T-helper 1 cell treated with Interleukin-12 subunit alpha and Interleukin-12 subunit beta and Interleukin-4 antibody, amounts not matched to agents 30 μg/mL and 1 μg/mL, for 36 hours (primary cell): ENCODE measurements around the gene THAP3.

Experiments used
- H3K27ac Mint-ChIP-seq: one replicate; pipeline ENCODE4 v1.8.0; 2021; ENCODE audit warnings: mild to moderate bottlenecking, mixed read lengths
- H3K27me3 Mint-ChIP-seq: one replicate; pipeline ENCODE4 v1.8.0; 2021; ENCODE audit warnings: low read depth, mixed read lengths
- H3K36me3 Mint-ChIP-seq: one replicate; pipeline ENCODE4 v1.8.0; 2021; ENCODE audit warnings: low read depth, mixed read lengths
- H3K4me1 Mint-ChIP-seq: one replicate; pipeline ENCODE4 v1.8.0; 2021; ENCODE audit warnings: low read depth, mixed read lengths
- H3K4me3 Mint-ChIP-seq: one replicate; pipeline ENCODE4 v1.8.0; 2021; ENCODE audit warnings: mild to moderate bottlenecking, moderate library complexity, mixed read lengths
- H3K9me3 Mint-ChIP-seq: one replicate; pipeline ENCODE4 v1.8.0; 2021; ENCODE audit warnings: mixed read lengths

Gene THAP3

DNA sequence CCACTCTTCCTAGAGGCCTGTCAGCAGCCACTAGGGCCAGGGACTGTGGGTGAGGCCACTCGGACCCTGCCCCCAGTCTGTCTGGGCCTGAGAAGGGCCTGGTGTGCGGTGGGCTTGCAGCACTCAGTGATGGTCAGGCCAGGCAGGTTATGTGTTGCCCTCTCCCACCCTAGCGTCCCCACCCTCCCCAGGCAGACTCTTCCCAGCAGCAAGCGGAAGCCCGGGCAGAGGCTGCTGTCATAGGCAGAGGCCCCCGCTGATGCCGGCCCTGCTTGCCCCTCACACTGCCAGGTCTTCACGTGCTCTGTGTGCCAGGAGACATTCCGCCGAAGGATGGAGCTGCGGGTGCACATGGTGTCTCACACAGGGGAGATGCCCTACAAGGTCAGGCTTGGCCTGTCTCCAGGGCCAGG is 38.3 kb upstream of the THAP3 start:
- H3K4me1 Mint-ChIP-seq: peaks cover 12% of the 10 kb centered on the region
- no peak overlapping the region for H3K27ac Mint-ChIP-seq
- no peak overlapping the region for H3K4me3 Mint-ChIP-seq
- H3K27me3 Mint-ChIP-seq: no peaks in the 10 kb centered on the region
- H3K36me3 Mint-ChIP-seq: no peaks in the 10 kb centered on the region
- H3K9me3 Mint-ChIP-seq: no peaks in the 10 kb centered on the region

DNA sequence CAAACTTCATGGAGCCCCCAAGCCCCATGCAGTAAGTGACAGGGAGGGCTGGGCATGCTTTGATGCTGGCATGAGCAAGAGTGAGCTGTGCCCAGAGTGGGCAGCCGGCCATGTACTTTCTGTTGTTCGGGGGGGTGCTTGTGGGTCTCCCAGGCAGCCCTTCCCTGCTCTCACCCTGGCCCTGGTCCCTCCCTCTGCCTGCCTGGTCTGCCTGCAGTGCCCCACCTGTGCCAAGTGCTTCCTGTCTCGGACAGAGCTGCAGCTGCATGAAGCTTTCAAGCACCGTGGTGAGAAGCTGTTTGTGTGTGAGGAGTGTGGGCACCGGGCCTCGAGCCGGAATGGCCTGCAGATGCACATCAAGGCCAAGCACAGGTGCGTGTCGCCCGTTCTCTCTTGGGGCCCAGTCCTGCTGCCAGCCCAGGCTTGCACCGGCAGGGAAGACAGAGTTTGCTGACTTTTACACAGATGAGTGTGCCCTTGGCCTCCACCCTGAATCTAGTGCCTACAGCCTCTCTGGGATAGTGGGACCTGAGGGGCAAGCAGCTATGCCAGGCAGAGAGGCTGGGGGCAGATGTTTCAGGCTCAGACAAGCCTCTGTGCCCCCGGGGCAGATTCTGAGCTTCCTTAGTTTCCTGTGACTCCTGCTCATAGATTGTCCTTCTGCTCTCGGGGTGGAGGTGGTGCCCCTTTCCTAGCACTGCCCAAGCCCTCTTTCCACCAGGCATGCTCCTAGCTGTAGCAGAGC is 37.2 kb upstream of the THAP3 start:
- peaks cover 9% of the 10 kb centered on the region for H3K4me1 Mint-ChIP-seq
- no peak overlapping the region for H3K4me3 Mint-ChIP-seq
- no peaks in the 10 kb centered on the region for H3K27me3 Mint-ChIP-seq
- H3K9me3 Mint-ChIP-seq: no peaks in the 10 kb centered on the region
- H3K36me3 Mint-ChIP-seq: no peaks in the 10 kb centered on the region
- no peak overlapping the region for H3K27ac Mint-ChIP-seq

- Mint-ChIP-seq H3K27ac (no peak overlapping the region), H3K4me3 (no peak overlapping the region), H3K27me3 (no peaks in the 10 kb centered on the region), H3K9me3 (no peaks in the 10 kb centered on the region), H3K36me3 (no peaks in the 10 kb centered on the region), H3K4me1 (peaks cover 9% of the 10 kb centered on the region)
These were observed 36.4 kb upstream of the THAP3 start for GRCh38 chr1:6588128-6588892.

DNA sequence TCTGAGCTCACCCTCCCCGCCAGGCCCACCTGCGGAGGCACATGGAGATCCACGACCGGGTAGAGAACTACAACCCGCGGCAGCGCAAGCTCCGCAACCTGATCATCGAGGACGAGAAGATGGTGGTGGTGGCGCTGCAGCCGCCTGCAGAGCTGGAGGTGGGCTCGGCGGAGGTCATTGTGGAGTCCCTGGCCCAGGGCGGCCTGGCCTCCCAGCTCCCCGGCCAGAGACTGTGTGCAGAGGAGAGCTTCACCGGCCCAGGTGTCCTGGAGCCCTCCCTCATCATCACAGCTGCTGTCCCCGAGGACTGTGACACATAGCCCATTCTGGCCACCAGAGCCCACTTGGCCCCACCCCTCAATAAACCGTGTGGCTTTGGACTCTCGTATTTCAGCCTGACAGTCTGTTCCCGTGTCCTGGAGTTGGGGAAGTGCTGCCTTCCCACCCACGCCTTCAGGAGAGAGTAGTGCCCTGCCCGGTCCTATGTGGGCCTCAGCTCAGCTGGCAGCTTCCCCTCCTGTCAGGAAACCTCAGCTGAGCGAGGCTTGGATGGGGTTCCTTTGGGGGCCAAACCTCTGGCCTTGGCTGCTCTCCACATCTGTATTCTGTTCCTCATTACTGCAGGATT is 35.7 kb upstream of the THAP3 start:
- H3K27me3 Mint-ChIP-seq: no peaks in the 10 kb centered on the region
- H3K36me3 Mint-ChIP-seq: peaks cover 3% of the 10 kb centered on the region
- H3K4me1 Mint-ChIP-seq: peaks cover 9% of the 10 kb centered on the region
- no peak overlapping the region for H3K27ac Mint-ChIP-seq
- no peak overlapping the region for H3K4me3 Mint-ChIP-seq
- H3K9me3 Mint-ChIP-seq: no peaks in the 10 kb centered on the region

- Mint-ChIP-seq H3K27me3 (no peaks in the 10 kb centered on the region), H3K9me3 (no peaks in the 10 kb centered on the region), H3K27ac (no peak overlapping the region), H3K4me1 (peaks cover 3% of the 10 kb centered on the region), H3K4me3 (no peak overlapping the region), H3K36me3 (peaks cover 4% of the 10 kb centered on the region)
These were observed 34.6 kb upstream of the THAP3 start for GRCh38 chr1:6590046-6590445.

GRCh38 chr1:6591222-6591621 is 33.4 kb upstream of the THAP3 start:
- Mint-ChIP-seq H3K4me3 (no peak overlapping the region), H3K27me3 (no peaks in the 10 kb centered on the region), H3K36me3 (peaks cover 11% of the 10 kb centered on the region), H3K9me3 (no peaks in the 10 kb centered on the region), H3K27ac (no peak overlapping the region), H3K4me1 (peaks cover 3% of the 10 kb centered on the region)

DNA sequence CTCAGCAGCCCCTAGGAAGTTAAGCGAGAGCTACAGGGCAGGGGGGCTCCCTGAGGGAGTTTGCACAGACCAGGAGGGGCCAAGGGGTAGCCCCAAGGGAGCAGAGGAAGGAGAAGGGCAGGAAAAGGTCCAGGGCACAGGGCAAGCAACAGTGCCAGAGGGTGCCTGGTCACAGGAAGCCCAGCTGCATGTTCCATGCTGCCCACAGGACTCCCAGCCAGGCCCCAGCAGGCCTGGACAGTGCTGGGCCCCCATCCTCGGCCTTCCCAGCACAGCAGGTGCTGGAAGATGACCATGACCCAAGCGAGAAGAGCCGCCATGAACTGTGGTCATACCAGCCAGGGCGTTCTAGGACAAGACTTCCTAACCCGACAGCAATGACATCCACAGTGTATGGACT is 33.0 kb upstream of the THAP3 start:
- Mint-ChIP-seq H3K27me3 (no peaks in the 10 kb centered on the region), H3K36me3 (peaks cover 15% of the 10 kb centered on the region), H3K4me1 (peaks cover 3% of the 10 kb centered on the region), H3K9me3 (no peaks in the 10 kb centered on the region), H3K4me3 (no peak overlapping the region), H3K27ac (no peak overlapping the region)

DNA sequence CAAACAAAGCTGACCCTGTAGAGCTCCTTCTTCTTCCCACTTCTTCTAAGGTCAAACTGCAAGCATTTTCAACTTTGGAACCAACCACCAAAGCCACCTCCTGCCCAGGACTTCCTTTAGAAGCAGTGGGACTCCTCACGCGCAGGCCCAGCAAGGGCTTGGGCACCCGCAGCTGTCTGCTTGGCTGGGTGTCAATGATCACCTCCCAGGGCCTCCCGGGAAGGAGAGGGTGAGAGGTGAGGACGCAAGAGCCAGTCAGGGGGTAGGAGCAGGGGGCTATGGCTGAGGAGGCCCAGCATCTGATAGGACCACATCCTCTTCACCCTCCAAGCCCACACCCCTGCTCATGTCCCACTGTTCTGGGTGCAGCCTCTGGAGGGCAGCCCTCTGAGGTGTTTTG is 32.2 kb upstream of the THAP3 start:
- Mint-ChIP-seq H3K4me1 (peaks cover 3% of the 10 kb centered on the region), H3K27me3 (no peaks in the 10 kb centered on the region), H3K4me3 (no peak overlapping the region), H3K36me3 (peaks cover 18% of the 10 kb centered on the region), H3K27ac (no peak overlapping the region), H3K9me3 (no peaks in the 10 kb centered on the region)

GRCh38 chr1:6592865-6593593 is 31.6 kb upstream of the THAP3 start:
- peaks cover 18% of the 10 kb centered on the region for H3K36me3 Mint-ChIP-seq
- peaks cover 3% of the 10 kb centered on the region for H3K4me1 Mint-ChIP-seq
- no peak overlapping the region for H3K4me3 Mint-ChIP-seq
- H3K9me3 Mint-ChIP-seq: no peaks in the 10 kb centered on the region
- no peaks in the 10 kb centered on the region for H3K27me3 Mint-ChIP-seq
- H3K27ac Mint-ChIP-seq: no peak overlapping the region

- Mint-ChIP-seq H3K4me3 (no peak overlapping the region), H3K27ac (no peak overlapping the region), H3K9me3 (no peaks in the 10 kb centered on the region), H3K4me1 (peaks cover 3% of the 10 kb centered on the region), H3K36me3 (peaks cover 18% of the 10 kb centered on the region), H3K27me3 (no peaks in the 10 kb centered on the region)
These were observed 30.9 kb upstream of the THAP3 start for GRCh38 chr1:6593810-6594209.

- peaks cover 25% of the 10 kb centered on the region for H3K36me3 Mint-ChIP-seq
- no peaks in the 10 kb centered on the region for H3K9me3 Mint-ChIP-seq
These were observed 29.5 kb upstream of the THAP3 start for GRCh38 chr1:6594977-6595740.

DNA sequence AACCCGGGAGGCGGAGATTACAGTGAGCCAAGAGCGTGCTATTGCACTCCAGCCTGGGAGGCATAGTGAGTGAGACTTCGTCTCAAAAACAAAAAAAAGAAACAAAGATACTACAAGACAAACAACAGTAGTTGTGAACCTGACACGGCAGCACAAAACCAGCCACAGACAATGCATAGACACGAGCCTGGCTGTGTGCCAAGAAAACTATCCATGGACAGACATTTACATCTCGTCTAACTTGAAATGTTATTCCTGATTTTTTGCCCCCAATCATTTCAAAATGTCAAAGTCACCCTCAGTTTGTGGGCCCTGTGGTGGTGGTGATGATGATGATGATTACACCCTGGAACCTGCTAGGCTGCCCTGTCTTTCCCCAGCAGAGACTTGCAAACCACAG is 28.3 kb upstream of the THAP3 start:
- Mint-ChIP-seq H3K9me3 (no peaks in the 10 kb centered on the region), H3K4me1 (peaks cover 14% of the 10 kb centered on the region), H3K27me3 (no peaks in the 10 kb centered on the region), H3K4me3 (no peak overlapping the region), H3K27ac (no peak overlapping the region), H3K36me3 (peaks cover 28% of the 10 kb centered on the region)

More at GRCh38 chr1:6594977-6595740, 29.5 kb upstream of the THAP3 start:
- Mint-ChIP-seq H3K4me3 (no peak overlapping the region), H3K27ac (no peak overlapping the region), H3K27me3 (no peaks in the 10 kb centered on the region), H3K4me1 (peaks cover 10% of the 10 kb centered on the region)

DNA sequence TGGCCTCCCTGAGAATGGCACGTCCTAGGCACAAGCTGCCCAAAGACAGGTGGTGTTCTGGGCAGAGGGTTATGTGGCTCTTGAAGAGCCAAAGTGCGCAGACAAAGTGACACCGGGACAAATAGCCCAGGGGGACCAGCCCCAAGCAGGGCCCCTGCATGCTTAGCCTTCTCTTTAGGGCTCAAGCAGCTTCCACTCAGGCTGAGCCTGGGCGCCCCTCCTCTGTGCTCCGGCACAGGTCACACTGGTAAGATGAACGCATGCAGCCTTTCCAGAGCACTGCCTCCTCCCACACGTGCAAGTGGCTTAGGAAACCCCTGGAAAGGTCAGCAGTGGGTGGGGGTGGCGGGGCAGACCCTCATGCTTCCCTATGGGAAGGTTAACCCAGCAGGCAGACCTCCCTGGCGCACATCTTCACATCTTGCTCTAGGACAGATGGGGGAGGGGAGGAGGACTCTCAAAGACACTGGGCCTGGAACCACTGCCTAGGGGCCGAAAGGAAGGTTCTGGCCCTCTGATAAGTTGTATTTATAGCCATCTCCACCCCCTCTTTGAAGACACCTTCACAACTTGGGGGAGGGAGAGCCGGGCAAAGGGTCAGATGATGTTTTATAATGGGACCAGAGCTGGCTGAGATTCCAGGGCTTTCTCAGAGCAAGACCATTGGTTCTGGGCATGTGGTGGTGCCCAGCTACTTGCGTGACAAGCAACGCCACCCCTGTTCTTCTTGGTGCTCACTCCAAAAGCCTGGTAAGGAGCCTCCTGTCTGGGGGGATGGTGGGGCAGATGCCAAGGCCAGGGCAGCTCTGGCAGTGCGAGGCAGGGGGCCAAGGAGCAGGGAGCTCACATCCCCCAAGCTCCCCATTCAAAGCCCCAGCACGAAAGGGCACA is 27.5 kb upstream of the THAP3 start:
- Mint-ChIP-seq H3K36me3 (peaks cover 28% of the 10 kb centered on the region), H3K4me1 (peaks cover 11% of the 10 kb centered on the region), H3K27me3 (no peaks in the 10 kb centered on the region)

More for the DNA sequence above, 27.5 kb upstream of the THAP3 start:
- H3K4me3 Mint-ChIP-seq: no peak overlapping the region
- H3K9me3 Mint-ChIP-seq: no peaks in the 10 kb centered on the region
- no peak overlapping the region for H3K27ac Mint-ChIP-seq
